ENCODE data around the gene GGT5.
"Not testable (repeated sequence)": the region's sequence is repeated elsewhere in the genome, so short reads cannot be mapped to it uniquely, and the experiment has no call there.

Gene GGT5

DNA sequence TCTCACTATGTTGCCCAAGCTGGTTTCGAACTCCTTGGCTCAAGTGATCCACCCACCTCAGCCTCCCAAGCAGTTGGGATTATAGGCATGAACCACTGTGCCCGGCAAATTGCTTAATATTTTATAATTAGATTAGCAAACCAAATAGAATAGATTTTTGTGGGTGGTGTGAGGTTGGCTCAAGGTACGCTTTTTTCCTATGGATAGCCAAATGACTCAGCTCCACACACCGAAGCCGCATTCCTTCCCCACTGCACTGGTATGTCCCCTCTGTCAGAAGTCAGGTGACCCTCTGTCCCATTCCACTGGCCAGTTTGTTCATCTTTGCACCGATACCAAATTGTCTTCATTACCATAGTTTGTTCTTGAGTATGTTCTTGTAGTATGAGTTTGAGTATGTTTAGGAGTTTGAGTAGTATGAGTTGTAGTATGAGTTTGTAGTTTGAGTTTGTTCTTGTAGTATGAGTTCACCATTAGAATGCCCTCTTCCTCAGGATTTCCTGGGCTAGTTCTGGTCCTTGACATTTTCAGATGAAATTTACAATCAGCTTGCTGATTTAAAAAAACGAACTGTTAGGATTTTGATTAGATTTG, 44.2 kb downstream of the GGT5 start:
- DNase-seq, result no peak

GRCh38 chr22:24198682-24199052, 46.2 kb downstream of the GGT5 start:
- DNase-seq, result no peak

GRCh38 chr22:24191893-24192292, 53.0 kb downstream of the GGT5 start:
- no peak for DNase-seq

- no peak for DNase-seq
These were observed 53.5 kb downstream of the GGT5 start for GRCh38 chr22:24191381-24191841.

DNA sequence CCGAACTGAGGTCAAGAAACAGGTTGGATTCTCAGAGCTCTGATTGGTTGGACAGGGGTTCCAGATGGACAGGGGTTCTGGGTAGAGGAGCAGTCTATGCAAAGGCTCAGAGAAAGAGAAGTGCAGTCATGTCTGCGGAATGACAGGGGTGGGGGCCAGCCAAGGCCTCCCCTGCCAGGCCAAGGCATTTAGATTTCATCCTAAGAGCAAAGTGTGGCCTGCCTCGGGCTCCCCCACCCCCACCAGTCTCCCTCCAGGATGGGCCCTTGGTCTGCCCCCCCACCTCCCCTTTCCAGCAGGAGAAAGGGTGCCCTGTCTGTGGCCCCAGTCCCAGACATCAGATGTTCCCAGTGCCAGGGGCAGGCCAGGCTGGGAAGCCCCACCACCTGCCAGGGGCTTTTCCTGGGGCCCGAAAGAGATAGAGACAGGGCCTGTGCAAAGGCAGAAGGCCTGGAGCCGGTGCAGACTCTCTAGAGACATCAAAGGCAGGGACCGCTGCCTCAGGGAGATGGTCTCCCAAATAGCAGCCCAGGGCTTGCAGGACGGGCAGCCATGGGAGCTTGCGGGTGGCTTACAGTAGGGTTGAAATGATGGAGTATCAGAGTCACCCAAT, 54.2 kb downstream of the GGT5 start:
- no peak for DNase-seq

DNA sequence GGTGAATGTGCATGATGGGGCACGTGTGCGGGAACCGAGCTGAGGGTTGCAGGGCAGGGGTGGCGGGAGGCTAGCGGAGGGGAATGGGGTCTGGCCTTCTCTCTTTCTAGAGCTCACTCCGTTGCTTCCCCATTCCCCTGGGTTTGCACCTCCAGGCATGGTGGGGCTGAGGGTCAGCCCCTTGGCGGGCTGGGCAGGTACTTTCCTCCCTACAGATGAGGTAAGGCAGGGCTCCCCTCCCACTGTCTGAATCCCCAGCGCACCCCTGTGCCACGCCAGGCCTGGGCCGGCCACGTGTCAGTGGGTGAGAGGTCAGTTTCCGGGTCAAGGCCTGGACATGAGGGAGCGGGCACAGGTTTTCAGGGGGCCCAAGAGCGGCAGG, 54.7 kb downstream of the GGT5 start:
- no peak for DNase-seq

DNA sequence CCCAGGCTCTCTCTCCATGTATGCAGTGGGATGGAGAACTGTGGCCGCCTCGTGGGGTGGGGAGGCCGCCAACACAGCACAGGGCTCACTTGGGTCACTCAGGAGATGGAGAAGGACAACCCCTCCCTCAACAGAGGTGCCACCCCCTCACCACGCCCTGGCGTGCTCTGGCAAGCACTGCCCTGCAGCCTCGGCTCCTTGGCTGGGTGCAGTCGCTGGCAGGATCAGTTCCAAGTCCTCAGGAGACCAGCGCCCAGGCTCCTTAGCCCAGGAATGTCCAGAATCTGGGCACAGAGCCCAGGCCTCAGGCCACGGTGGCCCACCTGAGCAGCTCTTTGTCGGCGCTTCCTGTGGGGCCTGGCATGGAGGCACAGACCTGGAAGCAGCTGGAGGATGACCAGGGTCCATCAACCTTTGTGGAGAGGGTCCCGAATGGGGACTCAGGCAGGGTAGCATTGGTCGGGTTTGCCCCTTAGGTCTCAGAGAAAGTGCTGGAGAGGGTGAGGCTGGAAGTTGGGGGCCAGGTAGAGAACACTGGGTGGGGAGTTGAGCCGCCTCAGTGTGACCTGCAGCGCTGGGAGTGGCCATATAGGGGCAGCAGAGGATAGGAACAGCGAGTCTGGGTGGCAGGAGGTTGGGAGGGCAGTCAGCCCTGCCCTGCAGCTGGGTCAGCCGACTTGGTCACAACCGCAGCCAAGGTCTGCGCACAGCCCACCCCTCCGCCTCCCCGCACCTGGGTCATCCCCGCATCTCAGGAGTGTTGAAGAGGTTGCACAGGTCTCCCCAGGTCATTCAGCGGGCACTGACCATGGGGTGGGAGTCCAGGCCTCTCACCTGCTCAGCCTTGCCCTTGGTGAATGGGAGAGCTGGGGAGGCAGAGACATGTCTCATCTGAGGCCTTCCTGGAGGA, 55.4 kb downstream of the GGT5 start:
- peak; percentile 45 for DNase-seq

DNA sequence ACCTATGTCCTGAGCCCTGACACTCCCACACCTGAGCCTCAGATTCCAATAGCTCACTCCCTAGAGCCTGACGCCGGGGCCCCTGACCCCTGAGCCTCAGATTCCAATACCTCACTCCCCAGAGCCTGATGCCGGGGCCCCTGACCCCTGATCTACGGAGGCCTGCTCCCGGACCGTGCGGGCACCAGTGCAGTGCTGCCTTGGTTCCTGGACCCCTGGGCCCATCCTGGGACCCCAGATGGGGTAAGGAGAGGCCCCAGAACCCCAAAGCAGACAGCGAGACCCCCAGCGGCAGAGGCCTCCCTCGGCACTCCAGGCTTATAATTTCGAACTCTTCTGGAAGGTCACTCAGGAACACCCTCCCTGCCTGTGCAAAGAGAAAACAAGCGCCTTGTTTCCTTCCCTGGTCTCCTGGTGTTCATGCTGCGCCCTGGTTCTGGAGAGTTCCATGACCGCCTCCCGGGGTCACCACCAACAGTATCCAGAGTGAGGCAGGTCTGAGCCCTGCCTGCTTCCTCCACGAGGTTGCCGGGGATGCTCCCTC, 56.1 kb downstream of the GGT5 start:
- DNase-seq, result no peak

GRCh38 chr22:24187731-24188644, 56.9 kb downstream of the GGT5 start:
- DNase-seq, result no peak

DNA sequence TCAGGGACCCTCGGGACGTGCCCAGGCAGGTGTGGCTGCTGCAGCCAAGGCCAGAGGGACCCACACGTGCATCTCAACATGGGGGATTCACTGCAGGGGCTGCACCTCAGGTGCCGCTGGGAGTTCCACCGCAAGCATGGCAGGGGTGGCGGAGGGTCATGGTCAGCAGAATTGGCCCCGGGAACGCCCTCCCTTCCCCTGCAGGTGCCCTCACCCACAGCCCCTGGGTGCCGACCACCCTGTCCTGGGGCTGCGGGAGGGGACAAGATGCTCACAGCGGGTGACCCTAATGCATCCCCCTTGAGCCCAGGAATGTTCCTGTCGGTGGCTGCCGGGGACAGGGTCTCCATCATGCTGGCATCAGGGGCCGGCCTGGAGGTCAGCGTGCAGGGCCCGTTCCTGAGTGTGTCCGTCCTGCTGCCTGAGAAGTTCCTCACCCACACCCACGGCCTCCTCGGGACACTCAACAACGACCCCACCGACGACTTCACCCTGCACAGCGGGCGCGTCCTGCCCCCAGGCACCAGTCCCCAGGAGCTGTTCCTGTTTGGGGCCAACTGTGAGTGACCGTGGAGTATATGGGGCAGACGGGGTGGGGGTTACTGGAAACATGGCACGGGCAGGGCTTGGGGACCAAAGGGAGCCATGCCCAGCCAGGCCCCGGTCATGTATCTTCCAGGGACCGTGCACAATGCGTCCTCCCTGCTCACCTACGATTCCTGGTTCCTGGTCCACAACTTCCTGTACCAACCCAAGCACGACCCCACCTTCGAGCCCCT, 57.8 kb downstream of the GGT5 start:
- DNase-seq, result no peak

DNA sequence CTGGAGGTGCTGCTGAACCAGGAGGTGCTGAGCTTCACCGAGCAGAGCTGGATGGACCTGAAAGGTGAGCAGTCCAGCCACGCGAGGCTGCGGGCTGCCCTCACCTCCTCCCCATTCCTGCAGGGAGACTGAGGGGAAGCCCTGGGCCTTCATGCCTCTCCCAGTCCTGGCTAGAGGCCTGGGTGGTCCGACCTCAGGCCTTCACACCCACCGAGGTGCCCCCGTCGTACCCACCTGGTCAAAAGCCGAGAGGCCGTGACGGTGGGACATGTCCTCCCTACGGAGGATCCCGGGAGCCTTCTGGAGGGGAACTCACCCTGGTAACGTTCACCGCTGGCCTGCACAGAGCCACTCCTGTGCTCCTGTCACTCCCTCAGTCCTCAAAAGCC, 58.5 kb downstream of the GGT5 start:
- no peak for DNase-seq

DNA sequence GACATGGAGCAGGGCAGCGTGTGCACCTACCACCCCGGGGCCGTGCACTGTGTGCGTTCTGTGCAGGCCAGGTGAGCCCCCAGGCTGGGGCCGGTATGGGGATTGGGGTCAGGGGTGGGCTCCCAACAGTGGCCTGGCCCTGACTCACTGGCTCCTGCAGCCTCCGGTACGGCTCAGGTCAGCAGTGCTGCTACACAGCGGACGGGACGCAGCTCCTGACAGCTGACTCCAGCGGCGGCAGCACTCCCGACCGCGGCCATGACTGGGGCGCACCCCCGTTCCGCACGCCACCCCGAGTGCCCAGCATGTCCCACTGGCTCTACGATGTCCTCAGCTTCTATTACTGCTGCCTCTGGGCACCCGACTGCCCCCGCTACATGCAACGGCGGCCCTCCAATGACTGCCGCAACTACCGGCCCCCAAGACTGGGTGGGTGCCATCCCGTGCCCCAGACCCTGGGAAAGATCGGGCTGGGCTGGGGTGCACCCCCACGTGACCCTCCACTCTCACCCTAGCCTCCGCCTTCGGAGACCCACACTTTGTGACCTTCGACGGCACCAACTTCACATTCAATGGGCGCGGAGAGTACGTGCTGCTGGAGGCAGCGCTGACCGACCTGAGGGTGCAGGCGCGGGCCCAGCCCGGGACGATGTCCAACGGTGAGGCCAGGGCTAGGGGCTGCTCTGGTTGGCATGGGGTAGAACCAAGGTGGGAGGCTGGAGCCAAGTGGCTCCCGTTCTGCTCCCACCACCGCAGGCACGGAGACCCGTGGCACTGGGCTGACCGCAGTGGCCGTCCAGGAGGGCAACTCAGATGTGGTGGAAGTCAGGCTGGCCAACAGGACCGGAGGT, 59.2 kb downstream of the GGT5 start:
- DNase-seq, result no peak

- no peak for DNase-seq
These were observed 59.8 kb downstream of the GGT5 start for GRCh38 chr22:24185001-24185500.

GRCh38 chr22:24184057-24184798, 60.7 kb downstream of the GGT5 start:
- no peak for DNase-seq

DNA sequence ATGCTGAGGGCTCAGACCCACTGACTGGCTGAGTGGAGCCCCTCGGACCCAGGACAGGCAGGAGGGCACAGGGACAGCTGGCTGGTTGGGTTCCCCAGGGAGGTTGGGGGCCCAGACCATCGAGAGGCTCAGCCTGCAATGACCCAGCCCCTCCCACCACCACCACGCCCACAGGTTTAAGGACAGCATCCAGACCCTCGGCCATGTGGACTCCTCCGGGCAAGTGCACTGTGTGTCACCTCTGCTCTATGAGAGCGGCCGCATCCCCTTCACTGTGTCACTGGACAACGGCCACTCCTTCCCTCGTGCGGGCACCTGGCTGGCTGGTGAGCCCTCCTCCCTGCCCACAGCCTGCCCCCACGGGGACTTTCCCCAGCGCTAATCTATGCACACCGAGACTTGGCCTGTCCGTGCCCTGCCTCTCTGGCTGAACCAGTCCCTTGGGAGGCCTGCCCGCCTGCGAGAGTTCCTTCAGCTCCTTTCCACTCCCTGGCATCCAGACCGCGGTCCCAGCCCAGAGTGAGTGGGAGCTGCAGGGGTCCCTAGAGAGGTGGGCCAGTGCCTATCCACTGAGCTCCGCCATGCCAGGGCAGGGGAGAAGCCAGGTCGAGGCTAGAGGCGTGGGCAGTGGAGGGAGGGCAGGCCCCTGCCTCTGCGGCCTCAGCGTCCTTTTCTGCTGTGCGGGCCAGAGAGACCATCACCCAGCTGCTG, 61.4 kb downstream of the GGT5 start:
- DNase-seq, result no peak

- DNase-seq, result not testable (repeated sequence)
These were observed 62.0 kb downstream of the GGT5 start for GRCh38 chr22:24182900-24183246.

- DNase-seq, result no peak
These were observed 62.6 kb downstream of the GGT5 start for GRCh38 chr22:24181996-24182899.
